Measurements from ENCODE around the gene MPRIP. TPM values are rescaled to one million over a fixed set of nuclear protein-coding genes. Genes with fewer than 3 reads are reported as not detected.
A peak's percentile ranks its signal among the peaks of the same experiment; 100 is the strongest.

The MPRIP gene
- total RNA-seq, 1 experiment from 2014 or later, result 132 TPM

DNA sequence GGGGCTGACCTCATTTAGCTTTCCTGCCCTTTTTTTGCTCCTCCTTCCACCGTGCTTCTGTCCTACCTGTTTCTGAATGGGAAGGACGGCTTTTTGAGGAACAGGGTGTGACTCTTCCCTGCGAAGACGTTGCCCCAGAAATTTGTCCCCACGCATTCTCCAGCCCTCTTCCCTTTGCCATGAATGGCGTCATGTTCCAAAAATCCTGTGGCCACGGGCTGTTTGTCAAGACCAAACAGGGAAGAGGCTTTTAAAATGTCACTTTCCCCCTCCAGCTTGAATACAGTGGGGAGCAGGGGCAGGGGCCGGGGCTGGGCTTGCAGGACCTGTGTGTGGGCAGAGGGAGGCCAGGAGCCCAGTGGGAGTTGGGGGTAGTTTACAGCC is 13.9 kb downstream of the MPRIP start:
- Histone ChIP-seq H2BK120ac (ENCODE audit: low read depth, low read length, poor library complexity, severe bottlenecking) (no peak overlapping the region), H4K8ac (replicated peaks; ENCODE audit: insufficient read length, low read depth, low read length) (no peak overlapping the region), H3K4ac (ENCODE audit: low read depth, low read length) (no peak overlapping the region), H3K9me3 (ENCODE audit: control insufficient read depth, low read depth, low read length) (no peaks in the 10 kb centered on the region), H3K79me1 (ENCODE audit: insufficient read depth, low read depth, low read length, poor library complexity, severe bottlenecking) (peaks cover 3% of the 10 kb centered on the region), H2BK12ac (ENCODE audit: insufficient read length, low read depth, low read length) (no peak overlapping the region), H3K9ac (ENCODE audit: extremely low read depth, insufficient read length, low read length) (no peak overlapping the region), H3K4me2 (ENCODE audit: insufficient read depth, insufficient read length, low read length) (no peak overlapping the region), H2AK5ac (ENCODE audit: insufficient read length, low read length) (no peak overlapping the region), H3K23me2 (ENCODE audit: insufficient read length, low read depth, low read length, poor library complexity, severe bottlenecking) (no peaks in the 10 kb centered on the region), H4K5ac (ENCODE audit: insufficient read length, low read depth, low read length) (no peak overlapping the region), H3K23ac (ENCODE audit: insufficient read length, low read depth, low read length) (no peak overlapping the region), H3K27ac (ENCODE audit: insufficient read length, low read depth, low read length) (no peak overlapping the region), H3K4me1 (ENCODE audit: insufficient read depth, low read length) (no peaks in the 10 kb centered on the region), H3K79me2 (ENCODE audit: insufficient read depth, low read length) (no peaks in the 10 kb centered on the region; the same call in 1 of the 2 replicates), H4K91ac (ENCODE audit: insufficient read length, low read depth, low read length) (no peak overlapping the region), H2BK20ac (ENCODE audit: low read depth, low read length, poor library complexity, severe bottlenecking) (no peak overlapping the region), H2BK15ac (ENCODE audit: low read depth, low read length) (no peak overlapping the region), H2AFZ (ENCODE audit: low read length) (no peak overlapping the region), H3K18ac (ENCODE audit: insufficient read length, low read depth, low read length) (no peak overlapping the region), H3T11ph (ENCODE audit: low read length) (no peak overlapping the region), H3K56ac (ENCODE audit: insufficient read length, low read depth, low read length) (no peak overlapping the region), H2BK5ac (ENCODE audit: insufficient read length, low read length) (no peak overlapping the region), H3K14ac (ENCODE audit: insufficient read depth, low read length) (no peak overlapping the region), H3K27me3 (ENCODE audit: insufficient read depth, low read length) (no peaks in the 10 kb centered on the region), H4K20me1 (ENCODE audit: control insufficient read depth, insufficient read depth, insufficient read length) (no peaks in the 10 kb centered on the region)
- TF ChIP-seq, protein P1, sequence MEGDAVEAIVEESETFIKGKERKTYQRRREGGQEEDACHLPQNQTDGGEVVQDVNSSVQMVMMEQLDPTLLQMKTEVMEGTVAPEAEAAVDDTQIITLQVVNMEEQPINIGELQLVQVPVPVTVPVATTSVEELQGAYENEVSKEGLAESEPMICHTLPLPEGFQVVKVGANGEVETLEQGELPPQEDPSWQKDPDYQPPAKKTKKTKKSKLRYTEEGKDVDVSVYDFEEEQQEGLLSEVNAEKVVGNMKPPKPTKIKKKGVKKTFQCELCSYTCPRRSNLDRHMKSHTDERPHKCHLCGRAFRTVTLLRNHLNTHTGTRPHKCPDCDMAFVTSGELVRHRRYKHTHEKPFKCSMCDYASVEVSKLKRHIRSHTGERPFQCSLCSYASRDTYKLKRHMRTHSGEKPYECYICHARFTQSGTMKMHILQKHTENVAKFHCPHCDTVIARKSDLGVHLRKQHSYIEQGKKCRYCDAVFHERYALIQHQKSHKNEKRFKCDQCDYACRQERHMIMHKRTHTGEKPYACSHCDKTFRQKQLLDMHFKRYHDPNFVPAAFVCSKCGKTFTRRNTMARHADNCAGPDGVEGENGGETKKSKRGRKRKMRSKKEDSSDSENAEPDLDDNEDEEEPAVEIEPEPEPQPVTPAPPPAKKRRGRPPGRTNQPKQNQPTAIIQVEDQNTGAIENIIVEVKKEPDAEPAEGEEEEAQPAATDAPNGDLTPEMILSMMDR (conservative IDR thresholded peaks at IDR 0.05), result no peak
- DNase-seq, result peak; percentile 24
- WGBS (ENCODE audit: extremely low coverage, insufficient read length, low lambda C conversion rate), result no CpG with 5 or more reads among the region's 8 CpGs
- Mint-ChIP-seq H3K27me3 (ENCODE audit: low read depth) (no peaks in the 10 kb centered on the region), H3K36me3 (ENCODE audit: insufficient read depth in 1 of 3, low read depth in 3 of 3) (peaks cover 0 to 2% (median 0%) of the 10 kb centered on the region in 3 experiments; a peak in 2 of 7 replicates), H3K27ac (peak overlapping the region in 2 of 3 experiments; percentile 27 to 44; a peak in 2 of 7 replicates), H3K4me1 (peaks cover 15 to 23% of the 10 kb centered on the region in 2 experiments), H3K4me3 (no peak overlapping the region), H3K9me3 (no peaks in the 10 kb centered on the region)

Data from H9 (cell line).